SKM-1 treated with dmso at 0.1 percent for 144 hours (cell line): ENCODE results near the gene TBKBP1.
"Not testable (repeated sequence)": the region's sequence is repeated elsewhere in the genome, so short reads cannot be mapped to it uniquely, and the experiment has no call there.

Experiments used
- DNase-seq: peaks from one replicate; lab custom pipeline; 2025; ENCODE audit not compliant: unreplicated experiment; lab: John Stamatoyannopoulos, UW

Gene TBKBP1

GRCh38 chr17:47730681-47731080 is 36.7 kb downstream of the TBKBP1 start:
- no peak for DNase-seq

DNA sequence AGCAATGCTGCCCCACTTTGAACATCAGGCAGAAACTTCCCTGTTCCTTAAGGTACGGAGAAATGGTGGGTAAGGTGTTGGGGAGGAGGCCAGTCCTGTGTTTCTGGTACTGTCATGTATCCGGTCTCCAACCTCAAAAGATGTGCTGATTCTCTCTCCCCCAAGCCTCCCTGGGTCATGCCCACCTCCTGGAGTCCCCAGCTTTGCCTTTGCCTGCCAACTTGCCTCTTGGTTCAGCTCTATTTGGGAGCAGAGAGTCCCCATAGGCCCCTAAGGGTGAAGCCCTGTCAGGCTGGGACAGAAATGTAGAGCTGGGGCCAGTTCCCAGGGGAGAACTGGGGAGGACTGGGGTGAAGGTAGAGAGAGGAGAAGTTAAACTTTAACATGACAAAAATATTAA is 37.4 kb downstream of the TBKBP1 start:
- no peak for DNase-seq

- no peak for DNase-seq
Measured at GRCh38 chr17:47732399-47733046, 38.6 kb downstream of the TBKBP1 start.

DNA sequence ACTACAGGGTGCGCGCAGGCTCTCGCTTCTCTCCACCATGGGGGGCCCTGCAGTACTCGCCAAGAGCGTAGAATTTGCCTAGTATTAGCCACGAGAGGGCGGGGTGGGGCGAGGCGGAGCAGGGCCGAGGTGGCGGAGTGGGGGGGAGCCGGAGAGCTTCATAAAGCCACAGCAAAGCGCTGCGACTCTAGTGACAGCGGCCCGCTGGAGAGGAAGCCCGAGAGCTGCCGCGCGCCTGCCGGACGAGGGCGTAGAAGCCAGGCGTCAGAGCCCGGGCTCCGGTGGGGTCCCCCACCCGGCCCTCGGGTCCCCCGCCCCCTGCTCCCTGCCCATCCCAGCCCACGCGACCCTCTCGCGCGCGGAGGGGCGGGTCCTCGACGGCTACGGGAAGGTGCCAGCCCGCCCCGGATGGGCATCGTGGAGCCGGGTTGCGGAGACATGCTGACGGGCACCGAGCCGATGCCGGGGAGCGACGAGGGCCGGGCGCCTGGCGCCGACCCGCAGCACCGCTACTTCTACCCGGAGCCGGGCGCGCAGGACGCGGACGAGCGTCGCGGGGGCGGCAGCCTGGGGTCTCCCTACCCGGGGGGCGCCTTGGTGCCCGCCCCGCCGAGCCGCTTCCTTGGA is 39.2 kb downstream of the TBKBP1 start, which contains the start of gene TBX21:
Gene TBX21 (plus strand): TSS at position 190 of the 627 bp plus-strand sequence. CDS start 219 bp downstream, at position 409.
- DNase-seq, result peak; percentile 41

- DNase-seq, result no peak
Measured at GRCh38 chr17:47733674-47734410, 39.9 kb downstream of the TBKBP1 start.

DNA sequence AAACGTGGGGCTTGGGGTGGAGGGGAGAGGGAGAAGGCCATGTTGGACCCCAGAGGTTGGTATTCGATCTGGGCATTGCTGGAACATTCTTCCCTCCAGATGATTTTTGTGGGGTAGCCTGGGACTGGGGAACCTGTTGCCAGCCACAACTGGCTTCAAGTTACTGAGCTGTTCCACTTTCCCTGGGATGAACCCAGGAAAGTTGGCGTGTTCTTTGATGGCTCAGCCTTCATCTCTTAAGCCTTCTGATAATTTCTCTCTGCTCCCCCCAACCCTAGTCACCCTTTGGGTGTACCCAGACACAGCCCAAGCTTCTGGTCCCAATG is 41.1 kb downstream of the TBKBP1 start:
- no peak for DNase-seq

DNA sequence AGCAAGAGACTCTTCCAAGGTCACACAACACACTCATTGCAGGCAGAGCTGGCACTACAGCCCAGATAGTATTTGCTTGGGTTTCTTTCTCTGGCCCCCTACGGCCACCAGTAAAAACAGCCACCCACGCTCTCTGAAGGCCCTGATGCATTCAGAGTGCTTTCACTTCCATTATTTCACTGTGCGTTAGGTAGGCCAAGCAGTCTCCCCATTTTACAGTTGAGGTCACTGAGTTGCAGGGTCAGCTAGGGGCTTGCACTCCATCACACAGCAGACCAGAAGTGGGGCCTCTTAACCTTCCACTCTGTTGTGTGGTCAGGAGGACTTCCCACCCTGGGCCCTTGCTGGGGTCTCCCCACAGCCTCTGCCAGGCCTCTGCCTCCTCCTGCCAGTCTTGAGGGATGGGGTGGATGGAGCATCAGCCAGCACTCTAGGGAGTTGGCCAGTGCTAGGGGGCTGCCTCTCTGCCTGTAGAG is 41.6 kb downstream of the TBKBP1 start:
- no peak for DNase-seq

GRCh38 chr17:47736501-47737495 is 42.8 kb downstream of the TBKBP1 start:
- no peak for DNase-seq

GRCh38 chr17:47738178-47738577 is 44.2 kb downstream of the TBKBP1 start:
- DNase-seq, result no peak

- no peak for DNase-seq
Measured at GRCh38 chr17:47739150-47739549, 45.2 kb downstream of the TBKBP1 start.

DNA sequence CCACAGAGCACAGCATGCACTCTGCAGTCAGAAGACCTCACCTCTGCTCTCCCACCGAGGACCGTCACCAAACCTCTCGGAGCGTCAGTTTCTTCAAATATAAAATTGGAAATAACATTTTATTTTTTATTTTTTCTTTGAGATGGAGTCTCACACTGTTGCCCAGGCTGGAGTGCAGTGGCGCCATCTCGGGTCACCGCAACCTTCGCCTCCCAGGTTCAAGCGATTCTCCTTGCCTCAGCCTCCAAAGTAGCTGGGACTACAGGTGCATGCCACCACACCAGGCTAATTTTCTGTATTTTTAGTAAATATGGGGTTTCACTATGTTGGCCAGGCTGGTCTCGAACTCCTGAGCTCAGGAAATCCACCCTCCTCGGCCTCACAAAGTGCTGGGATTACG is 46.0 kb downstream of the TBKBP1 start:
- DNase-seq, result not testable (repeated sequence)

- no peak for DNase-seq
Measured at GRCh38 chr17:47741109-47741792, 47.3 kb downstream of the TBKBP1 start.

DNA sequence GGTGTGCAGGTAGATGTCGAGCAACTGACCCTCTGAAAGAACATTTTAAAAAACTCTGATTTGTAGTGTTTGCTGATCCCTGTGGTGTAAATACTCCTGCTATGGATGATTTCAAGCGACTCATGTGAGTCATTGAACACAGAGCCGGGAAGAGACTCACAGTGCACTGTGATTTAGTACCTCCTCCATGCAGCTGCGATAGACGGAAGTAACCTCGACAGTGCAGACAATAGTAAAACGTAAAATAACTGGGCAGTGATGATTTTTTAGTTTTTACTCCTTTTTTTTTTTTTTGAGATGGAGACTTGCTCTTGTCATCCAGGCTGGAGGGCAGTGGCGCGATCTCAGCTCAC is 47.8 kb downstream of the TBKBP1 start:
- DNase-seq, result no peak

GRCh38 chr17:47742319-47743181 is 48.6 kb downstream of the TBKBP1 start:
- DNase-seq, result no peak

GRCh38 chr17:47744168-47745036 is 50.4 kb downstream of the TBKBP1 start:
- DNase-seq, result no peak

DNA sequence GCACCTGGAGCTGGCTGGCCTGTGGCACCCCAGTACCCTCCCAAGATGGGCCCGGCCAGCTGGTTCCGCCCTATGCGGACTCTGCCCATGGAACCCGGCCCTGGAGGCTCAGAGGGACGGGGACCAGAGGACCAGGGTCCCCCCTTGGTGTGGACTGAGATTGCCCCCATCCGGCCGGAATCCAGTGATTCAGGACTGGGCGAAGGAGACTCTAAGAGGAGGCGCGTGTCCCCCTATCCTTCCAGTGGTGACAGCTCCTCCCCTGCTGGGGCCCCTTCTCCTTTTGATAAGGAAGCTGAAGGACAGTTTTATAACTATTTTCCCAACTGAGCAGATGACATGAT is 51.0 kb downstream of the TBKBP1 start:
- no peak for DNase-seq

GRCh38 chr17:47751471-47751870 is 57.5 kb downstream of the TBKBP1 start:
- no peak for DNase-seq

GRCh38 chr17:47757386-47757785 is 63.4 kb downstream of the TBKBP1 start:
- DNase-seq, result no peak
